Esophagus (tissue), 2 donors: ENCODE data around the gene PAX5. TPM values are rescaled to one million over a fixed set of nuclear protein-coding genes. Genes with fewer than 3 reads are reported as not detected.

Source experiments
- H3K27ac ChIP-seq, 2 donors: one replicate each; pipeline ENCODE4 v1.5.1; 2013; ENCODE audit warnings: low read depth in 2 of 2, mild to moderate bottlenecking in 2 of 2, inconsistent platforms in 1 of 2, low read length in 1 of 2, moderate library complexity in 1 of 2
- H3K27me3 ChIP-seq, 2 donors: one replicate each; pipeline ENCODE4 v1.6.1; 2013; ENCODE audit warnings: low read length in 2 of 2, control low read depth in 1 of 2, mild to moderate bottlenecking in 1 of 2; ENCODE audit not compliant: insufficient read depth in 2 of 2, control insufficient read depth in 1 of 2
- H3K36me3 ChIP-seq, 2 donors: one replicate each; pipeline ENCODE4 v1.6.1; 2013; ENCODE audit warnings: low read length in 1 of 2; ENCODE audit not compliant: control insufficient read depth in 2 of 2, insufficient read depth in 2 of 2
- H3K4me1 ChIP-seq, 2 donors: one replicate each; pipeline ENCODE4 v1.6.1; 2013; ENCODE audit warnings: low read length in 1 of 2; ENCODE audit not compliant: control insufficient read depth in 2 of 2, insufficient read depth in 2 of 2
- H3K4me3 ChIP-seq, 2 donors: one replicate each; pipeline ENCODE4 v1.5.1; 2013; ENCODE audit warnings: low read length in 2 of 2, mild to moderate bottlenecking in 2 of 2, low read depth in 1 of 2, moderate library complexity in 1 of 2
- H3K9me3 ChIP-seq, 2 donors: one replicate each; pipeline ENCODE4 v1.6.1; 2013; ENCODE audit warnings: mild to moderate bottlenecking in 2 of 2, low read depth in 1 of 2, low read length in 1 of 2, moderate library complexity in 1 of 2; ENCODE audit not compliant: control insufficient read depth in 2 of 2, insufficient read depth in 1 of 2
- WGBS, 2 donors: extraction: QIAGEN DNeasy Blood & Tissue Kit; methylation state at CpG; one replicate each; pipeline ENCODE4 v1.1.7; 2013; 5-methylcytosine and 5-hydroxymethylcytosine counted together
- polyA plus RNA-seq, 2 donors: library from polyadenylated mRNA; stranded (reverse); fragments of 200-250 nt; gene quantifications; one replicate each; pipeline ENCODE4 v1.2.3, GENCODE V29; 2013
- donor health status: healthy with polysubstance abuse.
- donor health status: Bipolar disorder and iron deficiency.

Gene PAX5
- polyA plus RNA-seq, 2 donors = 0.02 to 0.10 TPM

DNA sequence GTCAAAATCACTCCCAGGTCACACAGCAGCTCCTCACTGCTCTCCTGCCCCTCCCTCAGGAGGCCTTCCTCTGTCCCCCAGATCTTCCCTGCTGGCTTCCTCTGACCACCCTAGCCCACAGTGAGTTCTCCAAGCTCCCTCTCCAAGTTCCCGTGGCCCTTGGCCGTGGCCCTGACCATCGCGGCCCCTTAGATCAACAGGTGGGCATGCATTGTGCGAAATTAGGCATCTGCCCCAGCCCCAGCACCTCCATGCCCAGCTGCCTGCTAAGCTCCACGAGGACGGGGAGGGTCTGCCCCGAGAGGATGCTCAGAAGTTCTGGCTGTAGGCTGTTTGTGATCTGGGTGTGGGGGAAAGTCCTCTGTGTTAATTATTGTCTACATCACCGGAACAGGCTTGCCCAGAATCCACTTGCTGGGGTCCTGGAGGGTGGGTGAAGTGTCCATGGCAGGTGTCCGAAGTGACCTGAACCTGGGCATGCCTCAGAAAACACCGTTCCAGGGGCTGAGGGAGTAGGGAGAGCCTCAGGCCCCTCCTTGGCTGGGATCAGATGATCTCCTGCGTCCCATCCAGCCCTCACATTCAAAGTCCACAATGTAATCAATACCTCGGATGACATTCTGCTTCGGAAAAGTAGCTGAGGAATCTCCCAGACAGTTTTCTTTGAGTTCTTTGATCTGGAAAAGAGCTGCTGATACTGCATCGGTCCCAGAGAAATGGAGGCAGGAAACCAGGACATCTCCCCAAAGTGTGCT is 194.8 kb downstream of the PAX5 start:
- Histone ChIP-seq H3K4me1 (no peaks in the 10 kb centered on the region), H3K9me3 (no peaks in the 10 kb centered on the region), H3K4me3 (no peak overlapping the region), H3K27ac (no peak overlapping the region), H3K27me3 (no peaks in the 10 kb centered on the region), H3K36me3 (no peaks in the 10 kb centered on the region)
- 82% methylated on average over 15 of the region's 15 CpGs for WGBS, 2 donors

- Histone ChIP-seq H3K4me1 (no peaks in the 10 kb centered on the region), H3K4me3 (no peak overlapping the region)
- WGBS, 2 donors = 84% methylated on average over 15 to 17 of the region's 17 CpGs
These were observed 196.3 kb downstream of the PAX5 start for GRCh38 chr9:36837431-36838405.

DNA sequence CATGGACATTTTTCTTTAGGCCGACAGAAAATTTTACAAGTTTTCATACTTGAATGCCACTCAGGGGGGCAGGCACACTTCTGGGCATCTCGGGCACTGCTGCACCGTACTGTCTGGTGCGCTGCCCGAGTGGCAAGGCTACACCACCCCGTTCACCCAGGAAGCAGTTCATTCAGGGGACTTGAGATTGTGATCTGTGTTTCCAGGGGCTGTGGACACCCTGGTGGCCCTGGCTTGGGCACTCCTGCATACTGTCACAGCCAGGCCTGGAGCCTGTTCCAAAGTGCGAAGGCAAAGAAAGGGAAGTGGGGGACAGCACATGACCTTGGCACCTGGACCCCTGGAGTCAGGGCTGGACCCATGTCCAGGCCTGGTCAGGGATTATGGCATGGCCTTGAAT is 197.6 kb downstream of the PAX5 start:
- no peaks in the 10 kb centered on the region for H3K9me3 ChIP-seq
- H3K4me3 ChIP-seq = no peak overlapping the region
- no peaks in the 10 kb centered on the region for H3K36me3 ChIP-seq
- no peaks in the 10 kb centered on the region for H3K4me1 ChIP-seq
- H3K27ac ChIP-seq = no peak overlapping the region
- 76 to 97% methylated on average over 6 to 7 of the region's 7 CpGs for WGBS, 2 donors
- no peaks in the 10 kb centered on the region for H3K27me3 ChIP-seq

More at GRCh38 chr9:36837431-36838405, 196.3 kb downstream of the PAX5 start:
- no peaks in the 10 kb centered on the region for H3K27me3 ChIP-seq
- H3K36me3 ChIP-seq = no peaks in the 10 kb centered on the region
- no peaks in the 10 kb centered on the region for H3K9me3 ChIP-seq
- H3K27ac ChIP-seq = no peak overlapping the region

- 76% methylated on average over 18 of the region's 18 CpGs for WGBS, 2 donors
- Histone ChIP-seq H3K4me3 (no peak overlapping the region), H3K9me3 (no peaks in the 10 kb centered on the region), H3K27ac (no peak overlapping the region), H3K27me3 (no peaks in the 10 kb centered on the region), H3K4me1 (no peaks in the 10 kb centered on the region), H3K36me3 (no peaks in the 10 kb centered on the region)
These were observed 198.6 kb downstream of the PAX5 start for GRCh38 chr9:36835271-36835996.

GRCh38 chr9:36834736-36835135 is 199.3 kb downstream of the PAX5 start:
- 70 to 71% methylated on average over 9 of the region's 9 CpGs for WGBS, 2 donors
- no peaks in the 10 kb centered on the region for H3K9me3 ChIP-seq
- H3K36me3 ChIP-seq = no peaks in the 10 kb centered on the region
- no peak overlapping the region for H3K4me3 ChIP-seq
- H3K4me1 ChIP-seq = no peaks in the 10 kb centered on the region
- no peaks in the 10 kb centered on the region for H3K27me3 ChIP-seq
- H3K27ac ChIP-seq = no peak overlapping the region

DNA sequence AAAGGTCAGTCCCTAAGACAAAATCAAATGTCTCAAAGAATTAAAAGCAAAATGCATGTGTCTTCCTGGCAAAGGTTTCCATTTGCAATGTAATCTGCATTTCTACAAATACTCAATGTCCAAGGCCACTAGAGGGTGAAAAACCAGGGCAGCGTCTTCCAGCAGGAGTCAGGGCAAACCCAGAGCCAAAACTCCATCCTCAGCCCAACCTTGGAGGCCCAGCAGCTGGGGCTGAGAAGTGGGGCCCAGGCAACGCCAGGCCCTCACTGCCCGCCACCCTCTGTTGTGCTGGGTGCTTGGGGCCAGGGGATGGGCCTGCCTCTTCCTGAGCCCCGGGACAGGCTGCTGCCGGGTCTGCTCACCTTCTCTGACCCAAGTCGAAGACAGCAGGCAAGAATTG is 200.1 kb downstream of the PAX5 start:
- H3K4me3 ChIP-seq = no peak overlapping the region
- 70 to 74% methylated on average over 6 of the region's 6 CpGs for WGBS, 2 donors
- no peaks in the 10 kb centered on the region for H3K4me1 ChIP-seq
- H3K9me3 ChIP-seq = no peaks in the 10 kb centered on the region
- H3K36me3 ChIP-seq = no peaks in the 10 kb centered on the region
- H3K27me3 ChIP-seq = no peaks in the 10 kb centered on the region
- no peak overlapping the region for H3K27ac ChIP-seq

GRCh38 chr9:36832164-36832795 is 201.8 kb downstream of the PAX5 start:
- Histone ChIP-seq H3K27ac (no peak overlapping the region), H3K27me3 (no peaks in the 10 kb centered on the region), H3K9me3 (peaks cover 0 to 5% of the 10 kb centered on the region in 2 donors), H3K36me3 (no peaks in the 10 kb centered on the region), H3K4me1 (no peaks in the 10 kb centered on the region), H3K4me3 (no peak overlapping the region)
- 75 to 76% methylated on average over 16 of the region's 16 CpGs for WGBS, 2 donors

GRCh38 chr9:36831381-36832161 is 202.5 kb downstream of the PAX5 start:
- WGBS, 2 donors = 64 to 71% methylated on average over 7 of the region's 7 CpGs
- Histone ChIP-seq H3K27ac (no peak overlapping the region), H3K27me3 (no peaks in the 10 kb centered on the region), H3K4me1 (no peaks in the 10 kb centered on the region), H3K36me3 (no peaks in the 10 kb centered on the region), H3K4me3 (no peak overlapping the region), H3K9me3 (peaks cover 0 to 5% of the 10 kb centered on the region in 2 donors)
